ENCODE results near the gene DMBT1.

DNA sequence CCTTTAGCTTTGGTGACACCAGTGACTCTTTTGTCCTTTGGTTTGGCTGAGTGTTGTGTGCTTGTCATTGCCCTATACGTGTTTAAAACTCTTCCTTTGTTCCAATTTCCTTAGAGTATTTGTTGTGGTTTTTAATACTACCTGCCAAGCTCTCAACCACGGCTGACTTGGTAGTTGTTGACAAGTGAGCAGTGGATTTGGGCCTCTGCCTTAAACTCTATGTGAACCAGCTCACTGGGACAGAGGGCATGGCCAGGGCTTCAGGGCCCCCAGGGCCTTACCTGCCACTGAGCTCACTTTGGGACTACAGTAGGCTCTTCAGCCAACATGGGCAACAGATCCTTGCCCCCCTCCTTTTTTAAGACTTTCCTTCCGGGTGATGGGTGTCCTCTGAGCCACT, 9.6 kb upstream of the DMBT1 start:
- TF ChIP-seq, protein P1, sequence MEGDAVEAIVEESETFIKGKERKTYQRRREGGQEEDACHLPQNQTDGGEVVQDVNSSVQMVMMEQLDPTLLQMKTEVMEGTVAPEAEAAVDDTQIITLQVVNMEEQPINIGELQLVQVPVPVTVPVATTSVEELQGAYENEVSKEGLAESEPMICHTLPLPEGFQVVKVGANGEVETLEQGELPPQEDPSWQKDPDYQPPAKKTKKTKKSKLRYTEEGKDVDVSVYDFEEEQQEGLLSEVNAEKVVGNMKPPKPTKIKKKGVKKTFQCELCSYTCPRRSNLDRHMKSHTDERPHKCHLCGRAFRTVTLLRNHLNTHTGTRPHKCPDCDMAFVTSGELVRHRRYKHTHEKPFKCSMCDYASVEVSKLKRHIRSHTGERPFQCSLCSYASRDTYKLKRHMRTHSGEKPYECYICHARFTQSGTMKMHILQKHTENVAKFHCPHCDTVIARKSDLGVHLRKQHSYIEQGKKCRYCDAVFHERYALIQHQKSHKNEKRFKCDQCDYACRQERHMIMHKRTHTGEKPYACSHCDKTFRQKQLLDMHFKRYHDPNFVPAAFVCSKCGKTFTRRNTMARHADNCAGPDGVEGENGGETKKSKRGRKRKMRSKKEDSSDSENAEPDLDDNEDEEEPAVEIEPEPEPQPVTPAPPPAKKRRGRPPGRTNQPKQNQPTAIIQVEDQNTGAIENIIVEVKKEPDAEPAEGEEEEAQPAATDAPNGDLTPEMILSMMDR (IDR thresholded peaks at IDR 0.05) = no peak
- TF ChIP-seq POLR2A (IDR thresholded peaks at IDR 0.05) (no peak), EP300 (IDR thresholded peaks at IDR 0.05) (no peak), POLR2AphosphoS5 (IDR thresholded peaks at IDR 0.05) (no peak)

Measured in stomach (tissue), 4 donors.